GM12801 (cell line): ENCODE measurements around the gene STPG4.

Experiments
- CTCF ChIP-seq: IDR thresholded peaks from one replicate; pipeline ENCODE4 v1.5.1; 2011; ENCODE audit warnings: control low read depth; ENCODE audit not compliant: insufficient read length; ENCODE audit errors: extremely low read depth

Gene STPG4

GRCh38 chr2:47039913-47040562 is 115.1 kb downstream of the STPG4 start:
- no peak for TF ChIP-seq CTCF

GRCh38 chr2:47039489-47039870 is 115.6 kb downstream of the STPG4 start:
- no peak for TF ChIP-seq CTCF

- no peak for TF ChIP-seq CTCF
These were observed 116.2 kb downstream of the STPG4 start for GRCh38 chr2:47038656-47039488.

GRCh38 chr2:47037678-47038077 is 117.4 kb downstream of the STPG4 start:
- TF ChIP-seq CTCF = no peak
